HCT116 (cell line): ENCODE results near the gene TATDN2. TPM values are rescaled to one million over a fixed set of nuclear protein-coding genes. Genes with fewer than 3 reads are reported as not detected.

Experiments
- ATAC-seq: fragments of 200-7000 bp; cut with Tn5 transposase; 2 replicates; pipeline ENCODE4 v1.9.1; 2020; ENCODE audit warnings: mild to moderate bottlenecking, moderate library complexity
- BruUV-seq: library from RNA; stranded (reverse); fragments of 400-500 nt; replicated peaks from 2 replicates; lab custom pipeline; 2021; lab: Mats Ljungman, UMichigan
- CTCF ChIA-PET: fragments of 300-600 bp; sonication (Branson Sonifier 250); formaldehyde crosslinking; loops from one replicate; lab custom pipeline; 2021; ENCODE audit warnings: antibody characterized with exemption; lab: Charles Lee
- POLR2A ChIA-PET: fragments of 300-600, 350-600 bp; sonication (Branson Sonifier 250); formaldehyde crosslinking; loops from one replicate; lab custom pipeline; 2021; ENCODE audit warnings: antibody characterized with exemption; lab: Charles Lee
- RAD21 ChIA-PET, 2 experiments: fragments of 300-600 bp; sonication (Branson Sonifier 250); formaldehyde crosslinking; loops; one replicate each; lab custom pipeline; 2023; ENCODE audit warnings: low total read pairs in 2 of 2; ENCODE audit not compliant: uncharacterized antibody in 2 of 2, unreplicated experiment in 2 of 2, low non-redundant PET in 1 of 2; lab: Charles Lee
- DNase-seq: peaks from one replicate; pipeline ENCODE4 v3.0.0-alpha.2; 2010; ENCODE audit warnings: low read depth, low spot score
- H2AFZ ChIP-seq: fragments of 200-600 bp; shearing (Covaris generic), sonication (generic); 2 replicates; pipeline ENCODE4 v1.6.1; 2017; ENCODE audit warnings: low read depth, mixed run types, mixed read lengths, antibody characterized with exemption, low read length; ENCODE audit not compliant: poor library complexity, severe bottlenecking
- H3K27ac ChIP-seq: 2 replicates; pipeline ENCODE4 v1.5.1; 2012; ENCODE audit warnings: low read depth, low read length
- H3K27me3 ChIP-seq: fragments of 200-600 bp; sonication (generic); 2 replicates; pipeline ENCODE4 v1.6.1; 2016; ENCODE audit warnings: mixed run types, low read length, mixed read lengths; ENCODE audit not compliant: insufficient read depth
- H3K36me3 ChIP-seq, 2 experiments: fragments of 200-500 bp in 1 of 2; fragments of 200-600 bp in 1 of 2; sonication (Bioruptor generic) in 1 of 2; sonication (generic) in 1 of 2; 2 replicates each; pipeline versions ENCODE4 v1.5.1 to v1.6.1; 2014 to 2016; ENCODE audit warnings: low read length in 2 of 2, inconsistent platforms in 1 of 2, mixed read lengths in 1 of 2, mixed run types in 1 of 2; ENCODE audit not compliant: insufficient read depth in 2 of 2, control insufficient read depth in 1 of 2
- H3K4me1 ChIP-seq, 2 experiments: fragments of 200-600 bp in 1 of 2; sonication (generic) in 1 of 2; 2 replicates each; pipeline versions ENCODE4 v1.5.1 to v1.6.1; 2012 to 2017; ENCODE audit warnings: low read length in 2 of 2, inconsistent platforms in 1 of 2, mild to moderate bottlenecking in 1 of 2, mixed read lengths in 1 of 2, mixed run types in 1 of 2, moderate library complexity in 1 of 2; ENCODE audit not compliant: insufficient read depth in 2 of 2, control insufficient read depth in 1 of 2
- H3K4me2 ChIP-seq: fragments of 200-600 bp; sonication (generic); 2 replicates; pipeline ENCODE4 v1.6.1; 2017; ENCODE audit warnings: mixed run types, low read length, mixed read lengths
- H3K4me3 ChIP-seq, 2 experiments: fragments of 200-600 bp in 1 of 2; sonication (generic) in 1 of 2; replicated peaks in 1 of 2; 2 replicates each; pipeline ENCODE4 v1.5.1; 2011 to 2016; ENCODE audit warnings: low read length in 2 of 2, control low read depth in 1 of 2, low read depth in 1 of 2, mild to moderate bottlenecking in 1 of 2, mixed read lengths in 1 of 2, mixed run types in 1 of 2
- H3K79me2 ChIP-seq: fragments of 200-600 bp; sonication (generic); 2 replicates; pipeline ENCODE4 v1.6.1; 2017; ENCODE audit warnings: mild to moderate bottlenecking, mixed run types, low read length, moderate library complexity, mixed read lengths; ENCODE audit not compliant: insufficient read depth
- H3K9ac ChIP-seq: fragments of 200-600 bp; sonication (generic); 2 replicates; pipeline ENCODE4 v1.6.1; 2016; ENCODE audit warnings: low read length, mixed read lengths
- H3K9me2 ChIP-seq: fragments of 200-600 bp; sonication (generic), shearing (Covaris generic); 2 replicates; pipeline ENCODE4 v1.6.1; 2017; ENCODE audit warnings: mixed run types, mild to moderate bottlenecking, moderate library complexity; ENCODE audit not compliant: insufficient read depth
- H3K9me3 ChIP-seq, 2 experiments: fragments of 200-500 bp in 1 of 2; fragments of 200-600 bp in 1 of 2; sonication (Bioruptor generic) in 1 of 2; sonication (generic) in 1 of 2; 2 replicates each; pipeline ENCODE4 v1.6.1; 2014 to 2017; ENCODE audit warnings: low read length in 2 of 2, mixed read lengths in 2 of 2, inconsistent platforms in 1 of 2, low read depth in 1 of 2, mild to moderate bottlenecking in 1 of 2, mixed run types in 1 of 2, moderate library complexity in 1 of 2; ENCODE audit not compliant: control insufficient read depth in 1 of 2, insufficient read depth in 1 of 2
- H4K20me1 ChIP-seq: fragments of 200-600 bp; sonication (generic), shearing (Covaris generic); 2 replicates; pipeline ENCODE4 v1.6.1; 2017; ENCODE audit warnings: mixed run types, mild to moderate bottlenecking, moderate library complexity; ENCODE audit not compliant: insufficient read depth
- intact Hi-C: fragments of 100-400 bp; cut with micrococcal nuclease; formaldehyde crosslinking; loops from 2 replicates; pipeline ENCODE4 v1.10.0; 2022
- total RNA-seq: library from RNA; stranded (reverse); gene quantifications from one replicate; pipeline ENCODE4 v1.2.1, GENCODE V29; 2021; ENCODE audit not compliant: unreplicated experiment
- TF ChIP-seq, protein P1 (sequence below), 3 experiments: fragments of 200-600 bp in 1 of 3; sonication (generic) in 1 of 3; IDR thresholded peaks in 2 of 3; conservative IDR thresholded peaks in 1 of 3; 2 replicates each; pipeline ENCODE4 v1.5.1; 2012 to 2017; ENCODE audit warnings: low read depth in 2 of 3, low read length in 2 of 3, antibody characterized with exemption in 1 of 3, borderline replicate concordance in 1 of 3, control low read depth in 1 of 3, mild to moderate bottlenecking in 1 of 3, mixed read lengths in 1 of 3, mixed run types in 1 of 3, moderate library complexity in 1 of 3; ENCODE audit not compliant: insufficient read depth in 1 of 3

The TATDN2 gene
- total RNA-seq, 1 experiment from 2014 or later, result 26.8 TPM

- DNase-seq (no peak), ATAC-seq (no peak)
- Histone ChIP-seq H3K79me2 (no peaks in the 10 kb centered on the region), H2AFZ (no peak overlapping the region), H4K20me1 (no peaks in the 10 kb centered on the region), H3K4me1 (peaks cover 35 to 47% of the 10 kb centered on the region in 2 experiments), H3K4me3 (no peak overlapping the region), H3K27ac (no peak overlapping the region), H3K36me3 (no peaks in the 10 kb centered on the region), H3K27me3 (no peaks in the 10 kb centered on the region), H3K9me3 (no peaks in the 10 kb centered on the region)
- intact Hi-C loops, result loop anchor here (2.0 to 10.0 kb wide), 4 partner anchors 59 to 279 kb away; partner anchors contain the start of genes BRK1, EMC3 and IRAK2
- RAD21 ChIA-PET, result interaction anchor here in 1 of 2 experiments (0.6 to 0.7 kb wide), 3 partner anchors 58 to 198 kb away, joined by 3 to 10 read pairs (median 4); no protein-coding TSS in a partner anchor
- POLR2A ChIA-PET, result no interaction called here
- CTCF ChIA-PET, result interaction anchor here (0.9 to 1.7 kb wide), 3 partner anchors 213 to 291 kb away, joined by 3 to 6 read pairs (median 4); partner anchors contain the start of gene CRELD1
- BruUV-seq, result no TSS peak
- TF ChIP-seq, protein P1, sequence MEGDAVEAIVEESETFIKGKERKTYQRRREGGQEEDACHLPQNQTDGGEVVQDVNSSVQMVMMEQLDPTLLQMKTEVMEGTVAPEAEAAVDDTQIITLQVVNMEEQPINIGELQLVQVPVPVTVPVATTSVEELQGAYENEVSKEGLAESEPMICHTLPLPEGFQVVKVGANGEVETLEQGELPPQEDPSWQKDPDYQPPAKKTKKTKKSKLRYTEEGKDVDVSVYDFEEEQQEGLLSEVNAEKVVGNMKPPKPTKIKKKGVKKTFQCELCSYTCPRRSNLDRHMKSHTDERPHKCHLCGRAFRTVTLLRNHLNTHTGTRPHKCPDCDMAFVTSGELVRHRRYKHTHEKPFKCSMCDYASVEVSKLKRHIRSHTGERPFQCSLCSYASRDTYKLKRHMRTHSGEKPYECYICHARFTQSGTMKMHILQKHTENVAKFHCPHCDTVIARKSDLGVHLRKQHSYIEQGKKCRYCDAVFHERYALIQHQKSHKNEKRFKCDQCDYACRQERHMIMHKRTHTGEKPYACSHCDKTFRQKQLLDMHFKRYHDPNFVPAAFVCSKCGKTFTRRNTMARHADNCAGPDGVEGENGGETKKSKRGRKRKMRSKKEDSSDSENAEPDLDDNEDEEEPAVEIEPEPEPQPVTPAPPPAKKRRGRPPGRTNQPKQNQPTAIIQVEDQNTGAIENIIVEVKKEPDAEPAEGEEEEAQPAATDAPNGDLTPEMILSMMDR (IDR thresholded peaks at IDR 0.05 in 2 of 3, conservative IDR thresholded peaks at IDR 0.05 in 1 of 3; ENCODE audit: borderline replicate concordance in 1 of 3, insufficient read depth in 1 of 3, low read depth in 2 of 3, low read length in 2 of 3), result no peak
- TF ChIP-seq, all 23 proteins: peak for 0
- Histone ChIP-seq H3K9ac (no peak overlapping the region), H3K4me2 (no peak overlapping the region), H3K9me2 (no peaks in the 10 kb centered on the region)
Measured at GRCh38 chr3:10223676-10224639, 24.3 kb upstream of the TATDN2 start.
